ENCODE results near the gene KMT2E.

KMT2E gene

DNA sequence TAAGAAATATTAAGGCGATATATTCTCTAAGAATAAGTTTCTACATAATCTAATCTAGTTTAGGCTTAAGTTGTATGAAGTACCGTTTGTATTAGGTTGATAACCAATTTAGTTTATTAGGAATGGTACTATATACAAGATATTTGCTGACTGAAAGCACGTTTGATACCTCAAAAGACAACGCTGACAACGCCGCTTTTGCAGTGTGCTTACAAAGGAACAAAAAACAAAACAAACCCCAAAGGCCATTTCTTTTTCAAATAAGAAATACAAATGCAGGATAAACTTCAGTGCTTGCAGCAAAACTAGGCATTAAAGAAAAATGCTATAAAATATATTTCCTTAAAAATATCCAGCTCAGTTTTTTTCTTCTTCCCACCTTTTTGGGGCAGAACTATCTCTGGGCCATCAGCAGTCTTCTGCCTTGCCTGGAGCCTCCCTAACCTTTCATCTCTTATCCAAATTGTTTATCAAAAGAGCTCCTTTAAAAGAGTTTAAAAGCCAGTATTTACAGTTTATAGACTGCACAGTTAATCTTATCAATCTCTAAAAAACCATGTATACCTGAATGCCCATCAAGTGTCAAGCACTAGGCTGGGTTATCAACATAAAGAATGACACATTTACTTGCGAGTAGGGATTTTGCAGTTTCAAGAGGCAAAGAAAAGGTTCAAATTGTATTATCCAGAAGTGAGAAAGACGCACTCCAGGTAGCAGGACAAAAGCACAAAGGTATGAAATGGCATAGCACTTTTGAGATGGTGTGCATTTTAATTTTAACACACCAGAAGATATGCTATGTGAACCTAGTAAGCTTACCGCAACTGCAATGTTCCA is 4.1 kb upstream of the KMT2E start:
- Histone ChIP-seq H3K27ac (peak overlapping the region; percentile 99 to 100), H3K4me1 (peaks cover 0 to 59% (median 25%) of the 10 kb centered on the region in 4 donors), H3K4me3 (peak overlapping the region; percentile 76 to 82), H3K9me3 (no peaks in the 10 kb centered on the region), H3K36me3 (no peaks in the 10 kb centered on the region), H3K27me3 (no peaks in the 10 kb centered on the region)
- TF ChIP-seq, protein P1, sequence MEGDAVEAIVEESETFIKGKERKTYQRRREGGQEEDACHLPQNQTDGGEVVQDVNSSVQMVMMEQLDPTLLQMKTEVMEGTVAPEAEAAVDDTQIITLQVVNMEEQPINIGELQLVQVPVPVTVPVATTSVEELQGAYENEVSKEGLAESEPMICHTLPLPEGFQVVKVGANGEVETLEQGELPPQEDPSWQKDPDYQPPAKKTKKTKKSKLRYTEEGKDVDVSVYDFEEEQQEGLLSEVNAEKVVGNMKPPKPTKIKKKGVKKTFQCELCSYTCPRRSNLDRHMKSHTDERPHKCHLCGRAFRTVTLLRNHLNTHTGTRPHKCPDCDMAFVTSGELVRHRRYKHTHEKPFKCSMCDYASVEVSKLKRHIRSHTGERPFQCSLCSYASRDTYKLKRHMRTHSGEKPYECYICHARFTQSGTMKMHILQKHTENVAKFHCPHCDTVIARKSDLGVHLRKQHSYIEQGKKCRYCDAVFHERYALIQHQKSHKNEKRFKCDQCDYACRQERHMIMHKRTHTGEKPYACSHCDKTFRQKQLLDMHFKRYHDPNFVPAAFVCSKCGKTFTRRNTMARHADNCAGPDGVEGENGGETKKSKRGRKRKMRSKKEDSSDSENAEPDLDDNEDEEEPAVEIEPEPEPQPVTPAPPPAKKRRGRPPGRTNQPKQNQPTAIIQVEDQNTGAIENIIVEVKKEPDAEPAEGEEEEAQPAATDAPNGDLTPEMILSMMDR (IDR thresholded peaks at IDR 0.05), result no peak
- intact Hi-C loops (cut with DNase I; ENCODE audit: low total_unique reads), result no loop called here
- no peak for DNase-seq

DNA sequence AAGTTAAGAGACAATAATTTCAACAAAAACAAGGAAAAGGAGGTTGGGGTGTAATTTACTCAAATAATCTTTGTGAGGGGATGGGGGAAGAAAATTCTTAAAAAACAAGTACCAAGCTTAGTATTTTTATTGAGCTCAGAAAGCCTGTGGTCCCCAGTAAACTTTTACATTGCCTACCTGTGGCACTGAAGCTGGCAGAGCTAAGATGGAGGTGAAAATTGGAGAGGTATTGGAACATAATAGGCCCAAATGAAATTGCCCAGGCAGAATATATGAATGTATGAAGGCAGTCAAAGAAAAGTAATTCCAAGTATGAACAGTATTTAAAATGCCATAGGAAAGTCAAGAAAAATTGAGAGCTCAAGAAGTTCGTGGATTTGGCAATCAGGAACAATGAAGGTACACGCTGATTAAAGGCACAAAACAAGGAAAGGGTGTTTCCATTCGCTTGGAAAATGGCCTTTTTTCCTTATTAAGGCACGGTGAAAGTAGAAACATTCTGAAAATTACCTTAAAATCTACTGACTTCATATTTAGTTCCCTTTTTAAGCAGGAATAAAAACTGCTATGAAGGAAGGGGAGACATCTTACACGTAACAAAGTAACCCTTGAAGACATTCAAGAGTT is 3.4 kb upstream of the KMT2E start:
- Histone ChIP-seq H3K4me1 (peaks cover 0 to 52% (median 21%) of the 10 kb centered on the region in 4 donors), H3K4me3 (peak overlapping the region; percentile 76 to 82), H3K9me3 (no peaks in the 10 kb centered on the region), H3K36me3 (no peaks in the 10 kb centered on the region), H3K27ac (peak overlapping the region; percentile 99 to 100), H3K27me3 (no peaks in the 10 kb centered on the region)
- no peak for DNase-seq
- TF ChIP-seq, protein P1 (IDR thresholded peaks at IDR 0.05), result no peak
- intact Hi-C loops (cut with DNase I; ENCODE audit: low total_unique reads), result no loop called here

DNA sequence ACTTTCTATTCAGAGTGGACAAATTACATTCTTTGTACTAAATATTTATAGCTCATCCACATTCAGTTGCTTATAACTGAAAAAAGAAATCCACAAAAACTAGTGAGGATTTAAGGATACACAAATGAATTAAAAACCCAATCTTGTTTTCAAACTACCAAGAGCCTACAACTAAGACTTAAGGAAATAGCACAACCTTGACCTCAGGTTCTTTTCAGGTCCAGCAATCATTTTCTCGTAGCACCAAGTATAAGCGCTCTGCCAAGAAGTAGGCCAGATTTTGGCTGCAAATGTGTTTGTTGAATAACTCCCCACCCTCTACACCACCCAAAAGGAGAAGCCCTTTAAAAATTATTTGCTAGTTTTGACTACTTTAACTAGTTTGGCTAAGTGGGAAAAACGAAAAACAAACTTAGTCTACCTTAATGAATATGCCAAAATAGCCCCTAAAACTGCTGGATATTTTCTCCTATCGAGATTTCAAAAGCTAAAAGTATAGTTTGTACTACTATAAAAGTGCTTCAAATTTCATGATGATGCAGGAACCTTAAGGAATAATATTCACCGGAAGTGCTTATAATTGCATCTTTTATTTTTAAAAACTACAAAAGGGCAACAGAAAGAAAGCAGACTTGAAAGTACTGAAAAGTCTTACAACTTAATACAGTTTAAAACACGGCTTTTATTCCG is 2.7 kb upstream of the KMT2E start:
- intact Hi-C loops (cut with DNase I; ENCODE audit: low total_unique reads), result no loop called here

DNA sequence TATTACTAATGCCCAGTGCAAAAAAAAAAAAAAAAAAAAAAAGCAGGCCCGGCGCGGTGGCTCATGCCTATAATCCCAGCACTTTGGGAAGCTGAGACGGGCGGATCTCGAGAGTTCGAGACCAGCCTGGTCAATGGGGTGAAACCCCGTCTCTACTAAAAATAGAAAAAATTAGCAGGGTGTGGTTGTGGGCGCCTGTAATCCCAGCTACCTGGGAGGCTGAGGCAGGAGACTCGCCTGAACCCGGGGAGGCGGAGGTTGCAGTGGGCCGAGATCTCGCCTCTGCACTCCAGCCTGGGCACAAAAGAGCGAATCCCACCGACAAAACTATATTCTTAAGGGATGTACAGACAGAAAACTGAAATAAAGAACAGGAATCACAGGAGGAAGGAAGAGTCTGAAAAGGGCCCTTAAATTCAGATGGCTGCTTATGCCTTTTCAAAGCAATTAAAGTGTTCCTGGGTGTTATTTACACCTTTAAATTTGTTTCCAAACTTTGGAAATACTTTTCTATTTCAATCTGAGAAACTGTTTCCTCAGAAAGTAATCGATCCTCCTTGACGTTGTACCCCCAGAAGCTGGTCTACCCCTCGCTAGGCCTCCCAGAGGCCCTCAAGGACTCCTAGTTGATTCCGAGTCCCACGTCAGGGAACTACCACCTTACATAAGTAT is 2.0 kb upstream of the KMT2E start:
- Histone ChIP-seq H3K9me3 (no peaks in the 10 kb centered on the region), H3K27ac (peak overlapping the region; percentile 99 to 100), H3K36me3 (no peaks in the 10 kb centered on the region), H3K4me3 (peak overlapping the region; percentile 76 to 82), H3K27me3 (no peaks in the 10 kb centered on the region), H3K4me1 (peaks cover 0 to 38% (median 14%) of the 10 kb centered on the region in 4 donors)
- DNase-seq, result peak; percentile 52 to 76
- intact Hi-C loops (cut with DNase I; ENCODE audit: low total_unique reads), result no loop called here
- TF ChIP-seq, protein P1 (IDR thresholded peaks at IDR 0.05), result no peak

More for the DNA sequence above, 2.7 kb upstream of the KMT2E start:
- Histone ChIP-seq H3K27ac (peak overlapping the region; percentile 99 to 100), H3K4me3 (peak overlapping the region; percentile 76 to 82), H3K9me3 (no peaks in the 10 kb centered on the region), H3K36me3 (no peaks in the 10 kb centered on the region), H3K4me1 (peaks cover 0 to 45% (median 17%) of the 10 kb centered on the region in 4 donors), H3K27me3 (no peaks in the 10 kb centered on the region)
- peak in 1 of 2 donors; percentile 52 for DNase-seq
- TF ChIP-seq, protein P1 (IDR thresholded peaks at IDR 0.05), result no peak

DNA sequence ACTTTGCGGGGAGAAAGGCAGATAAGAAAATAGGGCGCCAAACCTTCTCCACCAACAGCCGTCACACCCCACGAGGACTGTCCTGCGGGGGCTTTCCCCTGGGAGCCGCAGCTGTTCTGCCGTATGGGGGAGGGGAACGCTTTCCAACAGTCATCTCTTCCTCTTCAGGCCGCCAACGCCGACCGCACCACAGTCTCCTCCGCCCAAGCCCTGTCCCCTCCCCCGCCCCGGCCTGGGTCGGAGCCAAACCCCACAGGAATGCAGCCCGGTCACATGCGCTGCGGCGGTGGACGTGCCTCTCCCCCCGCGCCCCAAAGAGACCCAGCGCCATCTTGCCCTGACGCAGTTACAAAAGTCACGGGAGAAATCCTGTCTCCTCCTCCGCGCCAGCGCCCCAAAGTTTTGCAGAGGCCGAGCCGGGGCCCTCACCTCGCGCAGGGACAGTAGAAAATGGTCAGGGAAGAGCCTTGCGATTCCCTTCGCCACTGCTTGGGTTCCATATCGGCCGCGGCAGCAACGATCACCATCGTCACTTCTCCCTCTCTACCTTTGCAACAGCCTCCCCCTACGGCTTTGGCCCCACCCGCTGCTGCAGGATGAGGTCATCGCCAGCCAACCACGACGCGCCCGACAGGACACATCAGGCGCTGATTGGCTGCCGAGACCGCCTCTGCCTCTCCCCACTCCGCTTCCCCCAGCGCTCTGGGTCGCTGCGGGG is 1.3 kb upstream of the KMT2E start:
- Histone ChIP-seq H3K36me3 (no peaks in the 10 kb centered on the region), H3K9me3 (no peaks in the 10 kb centered on the region), H3K4me1 (peaks cover 0 to 31% (median 8%) of the 10 kb centered on the region in 4 donors), H3K27me3 (no peaks in the 10 kb centered on the region), H3K27ac (peak overlapping the region; percentile 99 to 100), H3K4me3 (peak overlapping the region; percentile 76 to 82)
- peak; percentile 99 to 100 for DNase-seq
- intact Hi-C loops (cut with DNase I; ENCODE audit: low total_unique reads), result no loop called here
- TF ChIP-seq, protein P1 (IDR thresholded peaks at IDR 0.05), result peak in 1 of 2 experiments; percentile 14
